Caco-2 (cell line): ENCODE results near the gene HDDC2. TPM values are rescaled to one million over a fixed set of nuclear protein-coding genes. Genes with fewer than 3 reads are reported as not detected.

Source experiments
- BruUV-seq: library from RNA; stranded (reverse); fragments of 400-500 nt; replicated peaks from 2 replicates; lab custom pipeline; 2021; lab: Mats Ljungman, UMichigan
- CTCF ChIA-PET: fragments of 300-600 bp; sonication (Branson Sonifier 250); formaldehyde crosslinking; loops from one replicate; lab custom pipeline; 2022; ENCODE audit warnings: antibody characterized with exemption; lab: Charles Lee
- POLR2A ChIA-PET: fragments of 300-600 bp; sonication (Branson Sonifier 250); formaldehyde crosslinking; loops from one replicate; lab custom pipeline; 2022; ENCODE audit warnings: antibody characterized with exemption; lab: Charles Lee
- DNase-seq, 2 experiments: peaks; one replicate each; pipeline versions ENCODE4 v3.0.0 to v3.0.0-alpha.2; 2020 to 2022
- H3K27me3 ChIP-seq: replicated peaks from 2 replicates; pipeline ENCODE4 v1.6.0; 2011; ENCODE audit warnings: low read length; ENCODE audit not compliant: control insufficient read depth, insufficient read depth
- H3K36me3 ChIP-seq: 2 replicates; pipeline ENCODE4 v1.5.1; 2011; ENCODE audit warnings: low read length; ENCODE audit not compliant: control insufficient read depth, insufficient read depth
- H3K4me1 ChIP-seq: fragments of 250-450 bp; sonication (Bioruptor Pico); 2 replicates; pipeline ENCODE4 v1.5.1; 2020; ENCODE audit warnings: mild to moderate bottlenecking
- H3K4me3 ChIP-seq: 2 replicates; pipeline ENCODE4 v1.5.1; 2011; ENCODE audit warnings: low read depth, mild to moderate bottlenecking, control low read depth, low read length
- H3K9me3 ChIP-seq: fragments of 250-450 bp; sonication (Bioruptor Pico); 2 replicates; pipeline ENCODE4 v1.5.1; 2020; ENCODE audit warnings: mild to moderate bottlenecking, moderate library complexity
- H3K27ac Mint-ChIP-seq: one replicate; pipeline ENCODE4 v1.8.0; 2022; ENCODE audit warnings: mixed read lengths; ENCODE audit not compliant: unreplicated experiment
- H3K27me3 Mint-ChIP-seq: one replicate; pipeline ENCODE4 v1.8.0; 2022; ENCODE audit warnings: mixed read lengths; ENCODE audit not compliant: insufficient read depth, unreplicated experiment
- H3K36me3 Mint-ChIP-seq: one replicate; pipeline ENCODE4 v1.8.0; 2022; ENCODE audit warnings: mild to moderate bottlenecking, mixed read lengths; ENCODE audit not compliant: insufficient read depth, unreplicated experiment
- H3K4me1 Mint-ChIP-seq: one replicate; pipeline ENCODE4 v1.8.0; 2022; ENCODE audit warnings: low read depth, mixed read lengths; ENCODE audit not compliant: unreplicated experiment
- H3K4me3 Mint-ChIP-seq: one replicate; pipeline ENCODE4 v1.8.0; 2022; ENCODE audit warnings: mild to moderate bottlenecking, moderate library complexity, mixed read lengths; ENCODE audit not compliant: unreplicated experiment
- H3K9me3 Mint-ChIP-seq: one replicate; pipeline ENCODE4 v1.8.0; 2022; ENCODE audit warnings: mixed read lengths; ENCODE audit not compliant: unreplicated experiment
- CTCF ChIP-seq, 2 experiments: fragments of 200-600 bp in 1 of 2; IDR thresholded peaks; 1 replicate in 1 of 2; 2 replicates in 1 of 2; pipeline versions ENCODE4 v1.5.1 to v1.8.0; 2011 to 2022; ENCODE audit warnings: antibody characterized with exemption in 1 of 2, control low read depth in 1 of 2, inconsistent platforms in 1 of 2, low read depth in 1 of 2, low read length in 1 of 2, mild to moderate bottlenecking in 1 of 2, moderate library complexity in 1 of 2; ENCODE audit not compliant: insufficient read depth in 1 of 2, severe bottlenecking in 1 of 2, unreplicated experiment in 1 of 2
- intact Hi-C: fragments of 100-400 bp; cut with micrococcal nuclease; formaldehyde crosslinking; loops from one replicate; pipeline ENCODE4 v1.10.0; 2022; ENCODE audit not compliant: unreplicated experiment
- total RNA-seq: library from RNA; stranded (reverse); gene quantifications from 2 replicates; pipeline ENCODE4 v1.2.3, GENCODE V29; 2022

Gene HDDC2
- total RNA-seq, 1 experiment from 2014 or later, result 66.5 TPM

- no peaks in the 10 kb centered on the region for H3K27me3 ChIP-seq
- POLR2A ChIA-PET, result no interaction called here
- no peaks in the 10 kb centered on the region for H3K27me3 Mint-ChIP-seq
- TF ChIP-seq CTCF (IDR thresholded peaks at IDR 0.05; ENCODE audit: insufficient read depth in 1 of 2, low read depth in 1 of 2, low read length in 1 of 2, severe bottlenecking in 1 of 2, unreplicated experiment in 1 of 2), result no peak
- no peaks in the 10 kb centered on the region for H3K4me1 Mint-ChIP-seq
- intact Hi-C loops, result no loop called here
- no TSS peak for BruUV-seq
- CTCF ChIA-PET, result no interaction called here
- no peak overlapping the region for H3K4me3 Mint-ChIP-seq
- H3K36me3 Mint-ChIP-seq, result peaks cover 6% of the 10 kb centered on the region
- H3K36me3 ChIP-seq, result no peaks in the 10 kb centered on the region
- H3K9me3 ChIP-seq, result no peaks in the 10 kb centered on the region
- H3K27ac Mint-ChIP-seq, result no peak overlapping the region
- 0 out of 2 replicates have a peak, but pooled peaks cover 4% of the 10 kb centered on the region for H3K4me1 ChIP-seq
- no peak overlapping the region for H3K4me3 ChIP-seq
- H3K9me3 Mint-ChIP-seq, result no peaks in the 10 kb centered on the region
- no peak for DNase-seq
Measured at GRCh38 chr6:125248136-125248535, 53.6 kb downstream of the HDDC2 start.

- Mint-ChIP-seq H3K27ac (no peak overlapping the region), H3K36me3 (peaks cover 6% of the 10 kb centered on the region), H3K4me1 (no peaks in the 10 kb centered on the region), H3K4me3 (no peak overlapping the region), H3K27me3 (no peaks in the 10 kb centered on the region), H3K9me3 (peaks cover 3% of the 10 kb centered on the region)
- Histone ChIP-seq H3K4me1 (0 out of 2 replicates have a peak, but pooled peaks cover 4% of the 10 kb centered on the region), H3K4me3 (no peak overlapping the region), H3K9me3 (peaks cover 6% of the 10 kb centered on the region; the same call in 1 of the 2 replicates), H3K36me3 (no peaks in the 10 kb centered on the region), H3K27me3 (no peaks in the 10 kb centered on the region)
- CTCF ChIA-PET, result no interaction called here
- TF ChIP-seq CTCF (IDR thresholded peaks at IDR 0.05; ENCODE audit: insufficient read depth in 1 of 2, low read depth in 1 of 2, low read length in 1 of 2, severe bottlenecking in 1 of 2, unreplicated experiment in 1 of 2), result no peak
- BruUV-seq, result no TSS peak
- intact Hi-C loops, result no loop called here
- POLR2A ChIA-PET, result no interaction called here
- DNase-seq, result no peak
Measured at GRCh38 chr6:125246566-125246965, 55.2 kb downstream of the HDDC2 start.

DNA sequence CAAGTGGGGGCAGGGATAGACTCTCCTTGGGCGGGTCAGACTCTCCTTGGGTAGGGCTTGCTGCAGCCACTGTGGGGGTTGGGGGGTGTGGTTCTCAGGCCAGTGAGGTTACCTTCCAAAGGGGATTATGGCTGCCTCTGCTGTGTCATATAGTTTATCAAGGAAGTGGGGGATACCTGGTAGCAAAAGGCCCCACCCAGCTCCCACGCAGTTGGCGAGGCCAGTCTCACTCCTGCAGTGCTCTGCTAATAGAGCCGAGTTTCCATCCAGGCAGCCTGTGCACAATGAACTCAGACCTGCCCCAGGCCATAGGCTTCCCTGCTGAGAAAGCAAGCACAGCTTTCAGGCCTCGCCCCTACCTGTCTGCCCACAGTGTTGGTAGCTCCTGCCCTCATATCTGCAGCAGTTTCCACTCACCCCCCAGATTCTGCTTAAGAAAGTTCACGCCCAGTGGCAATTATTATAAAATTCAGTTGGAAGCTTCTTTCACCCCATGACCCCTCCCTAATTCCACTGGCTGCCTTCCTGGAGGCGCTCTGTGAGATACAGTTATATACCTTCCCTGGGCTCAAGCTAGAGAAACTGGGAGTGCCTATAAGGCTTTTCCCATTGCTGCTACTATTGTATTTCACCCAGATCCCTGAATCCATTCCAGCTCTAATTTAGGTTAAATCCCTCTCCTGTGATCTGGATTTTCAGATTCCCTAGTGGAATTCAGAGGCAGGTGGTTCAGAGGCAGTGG is 56.1 kb downstream of the HDDC2 start:
- no peaks in the 10 kb centered on the region for H3K36me3 ChIP-seq
- H3K4me3 ChIP-seq, result no peak overlapping the region
- ChIA-PET CTCF (no interaction called here), POLR2A (no interaction called here)
- peaks cover 11% of the 10 kb centered on the region for H3K9me3 Mint-ChIP-seq
- H3K4me1 ChIP-seq, result 0 out of 2 replicates have a peak, but pooled peaks cover 4% of the 10 kb centered on the region
- H3K27ac Mint-ChIP-seq, result no peak overlapping the region
- H3K27me3 Mint-ChIP-seq, result no peaks in the 10 kb centered on the region
- H3K4me1 Mint-ChIP-seq, result no peaks in the 10 kb centered on the region
- peaks cover 6% of the 10 kb centered on the region for H3K36me3 Mint-ChIP-seq
- H3K9me3 ChIP-seq, result peaks cover 7% of the 10 kb centered on the region; the same call in 1 of the 2 replicates
- no TSS peak for BruUV-seq
- intact Hi-C loops, result no loop called here
- no peak for DNase-seq
- H3K4me3 Mint-ChIP-seq, result no peak overlapping the region
- no peaks in the 10 kb centered on the region for H3K27me3 ChIP-seq
- TF ChIP-seq CTCF (IDR thresholded peaks at IDR 0.05; ENCODE audit: insufficient read depth in 1 of 2, low read depth in 1 of 2, low read length in 1 of 2, severe bottlenecking in 1 of 2, unreplicated experiment in 1 of 2), result no peak
